ENCODE data around the gene POLR1D. TPM values are rescaled to one million over a fixed set of nuclear protein-coding genes. Genes with fewer than 3 reads are reported as not detected.
A peak's percentile ranks its signal among the peaks of the same experiment; 100 is the strongest.

POLR1D gene, protein sequence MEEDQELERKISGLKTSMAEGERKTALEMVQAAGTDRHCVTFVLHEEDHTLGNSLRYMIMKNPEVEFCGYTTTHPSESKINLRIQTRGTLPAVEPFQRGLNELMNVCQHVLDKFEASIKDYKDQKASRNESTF
- 156 TPM for total RNA-seq

GRCh38 chr13:27621366-27622101 is at the start of gene POLR1D:
POLR1D (plus strand) TSS chr13:27621892; CDS start chr13:27621984, 92 bp downstream.
- H3K4me1 ChIP-seq (ENCODE audit: insufficient read depth, low read length), result peaks cover 40% of the 10 kb centered on the region
- H3K4me3 ChIP-seq (ENCODE audit: low read length), result peak within 1 kb of the TSS; percentile 82
- no peaks in the 10 kb centered on the region for H3K27me3 ChIP-seq (ENCODE audit: insufficient read depth, low read length)
- H3K9me3 ChIP-seq (ENCODE audit: low read depth, low read length), result no peaks in the 10 kb centered on the region

GRCh38 chr13:27572234-27572901 is 49.3 kb upstream of the POLR1D start:
- H3K4me3 ChIP-seq (ENCODE audit: low read length), result no peak overlapping the region
- no peaks in the 10 kb centered on the region for H3K9me3 ChIP-seq (ENCODE audit: low read depth, low read length)
- H3K4me1 ChIP-seq (ENCODE audit: insufficient read depth, low read length), result peaks cover 3% of the 10 kb centered on the region
- no peaks in the 10 kb centered on the region for H3K27me3 ChIP-seq (ENCODE audit: insufficient read depth, low read length)

DNA sequence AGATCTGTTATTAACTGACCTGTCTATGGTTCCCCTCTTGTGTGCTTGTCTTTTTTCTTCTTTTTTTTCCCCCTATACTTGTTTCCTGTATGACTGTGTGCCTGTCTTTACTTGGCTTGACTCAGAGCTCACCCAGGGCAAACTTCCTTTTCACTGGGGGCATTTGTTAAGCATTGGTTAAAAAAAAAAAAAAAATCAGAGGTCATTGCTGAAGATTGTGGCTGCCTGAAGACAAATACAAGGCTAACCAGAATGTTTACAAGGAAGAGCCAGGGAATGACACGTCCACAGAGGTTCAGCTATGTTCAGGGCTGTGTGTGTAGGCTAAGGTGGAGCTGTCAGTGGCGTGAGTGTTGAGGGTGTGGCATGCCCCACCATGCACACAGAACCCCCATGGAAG is 48.4 kb upstream of the POLR1D start:
- Histone ChIP-seq H3K4me3 (ENCODE audit: low read length) (no peak overlapping the region), H3K4me1 (ENCODE audit: insufficient read depth, low read length) (peaks cover 3% of the 10 kb centered on the region), H3K9me3 (ENCODE audit: low read depth, low read length) (no peaks in the 10 kb centered on the region), H3K27me3 (ENCODE audit: insufficient read depth, low read length) (no peaks in the 10 kb centered on the region)

GRCh38 chr13:27574661-27575060 is 47.0 kb upstream of the POLR1D start:
- H3K4me3 ChIP-seq (ENCODE audit: low read length), result no peak overlapping the region
- no peaks in the 10 kb centered on the region for H3K9me3 ChIP-seq (ENCODE audit: low read depth, low read length)
- H3K27me3 ChIP-seq (ENCODE audit: insufficient read depth, low read length), result no peaks in the 10 kb centered on the region
- peaks cover 3% of the 10 kb centered on the region for H3K4me1 ChIP-seq (ENCODE audit: insufficient read depth, low read length)

GRCh38 chr13:27578121-27579030 is 43.3 kb upstream of the POLR1D start:
- no peaks in the 10 kb centered on the region for H3K4me1 ChIP-seq (ENCODE audit: insufficient read depth, low read length)
- no peaks in the 10 kb centered on the region for H3K9me3 ChIP-seq (ENCODE audit: low read depth, low read length)
- no peak overlapping the region for H3K4me3 ChIP-seq (ENCODE audit: low read length)
- no peaks in the 10 kb centered on the region for H3K27me3 ChIP-seq (ENCODE audit: insufficient read depth, low read length)

- no peak overlapping the region for H3K4me3 ChIP-seq (ENCODE audit: low read length)
- peaks cover 14% of the 10 kb centered on the region for H3K4me1 ChIP-seq (ENCODE audit: insufficient read depth, low read length)
- H3K27me3 ChIP-seq (ENCODE audit: insufficient read depth, low read length), result no peaks in the 10 kb centered on the region
- H3K9me3 ChIP-seq (ENCODE audit: low read depth, low read length), result no peaks in the 10 kb centered on the region
Measured at GRCh38 chr13:27583645-27584044, 38.0 kb upstream of the POLR1D start.

DNA sequence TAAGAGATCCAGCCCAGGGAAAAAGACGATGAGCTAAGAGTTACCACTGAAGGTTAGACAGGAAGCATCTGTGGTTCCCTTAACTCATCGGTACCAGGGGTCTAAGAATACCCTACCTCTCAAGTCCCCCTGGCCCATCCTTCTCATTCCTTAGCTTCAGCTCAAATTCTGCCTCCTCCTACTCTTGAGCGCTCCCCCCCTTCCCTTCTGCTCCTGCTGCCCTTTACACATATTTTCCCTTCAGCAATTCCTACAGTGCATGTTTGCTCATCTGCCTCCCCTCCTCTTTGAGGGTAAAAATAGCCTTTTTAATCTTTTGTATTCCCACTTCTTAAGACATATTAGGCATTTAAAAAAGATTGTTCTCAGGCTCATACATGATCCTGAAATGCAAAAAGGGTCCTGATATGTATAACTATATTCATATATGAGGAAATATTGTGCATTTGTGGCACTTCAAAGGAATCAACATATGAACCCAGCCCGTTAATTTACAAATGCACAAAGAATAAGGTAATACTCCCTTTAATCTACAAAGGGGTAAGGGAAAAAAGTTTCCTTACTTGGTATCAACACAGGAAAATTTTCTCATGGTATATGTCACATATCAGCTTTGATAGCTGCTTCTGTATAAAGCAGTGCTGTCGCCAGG is 34.5 kb upstream of the POLR1D start:
- Histone ChIP-seq H3K4me1 (ENCODE audit: insufficient read depth, low read length) (peaks cover 14% of the 10 kb centered on the region), H3K4me3 (ENCODE audit: low read length) (no peak overlapping the region), H3K9me3 (ENCODE audit: low read depth, low read length) (no peaks in the 10 kb centered on the region), H3K27me3 (ENCODE audit: insufficient read depth, low read length) (no peaks in the 10 kb centered on the region)

GRCh38 chr13:27588405-27588804 is 33.3 kb upstream of the POLR1D start:
- peaks cover 23% of the 10 kb centered on the region for H3K4me1 ChIP-seq (ENCODE audit: insufficient read depth, low read length)
- no peaks in the 10 kb centered on the region for H3K9me3 ChIP-seq (ENCODE audit: low read depth, low read length)
- H3K4me3 ChIP-seq (ENCODE audit: low read length), result no peak overlapping the region
- H3K27me3 ChIP-seq (ENCODE audit: insufficient read depth, low read length), result no peaks in the 10 kb centered on the region

GRCh38 chr13:27592865-27593264 is 28.8 kb upstream of the POLR1D start:
- Histone ChIP-seq H3K4me3 (ENCODE audit: low read length) (no peak overlapping the region), H3K9me3 (ENCODE audit: low read depth, low read length) (no peaks in the 10 kb centered on the region), H3K27me3 (ENCODE audit: insufficient read depth, low read length) (no peaks in the 10 kb centered on the region), H3K4me1 (ENCODE audit: insufficient read depth, low read length) (peaks cover 26% of the 10 kb centered on the region)

DNA sequence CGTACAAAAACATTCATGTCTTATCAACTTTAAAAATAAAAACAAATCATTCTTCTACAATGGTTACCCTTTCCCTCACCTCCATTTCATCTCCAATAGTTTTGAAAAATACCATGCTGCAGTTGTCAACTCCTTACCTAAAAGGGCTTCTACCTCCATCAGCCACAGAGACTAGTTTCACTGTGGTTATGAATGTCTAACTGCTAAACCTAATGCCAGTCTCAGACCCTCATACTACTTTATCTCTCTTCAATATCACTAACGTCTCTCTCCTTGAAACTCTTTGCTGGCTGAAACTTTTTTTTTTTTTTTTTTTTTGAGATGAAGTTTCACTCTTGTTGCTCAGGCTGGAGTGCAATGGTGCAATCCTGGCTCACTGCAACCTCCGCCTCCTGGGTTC is 28.4 kb upstream of the POLR1D start:
- no peak overlapping the region for H3K4me3 ChIP-seq (ENCODE audit: low read length)
- no peaks in the 10 kb centered on the region for H3K27me3 ChIP-seq (ENCODE audit: insufficient read depth, low read length)
- no peaks in the 10 kb centered on the region for H3K9me3 ChIP-seq (ENCODE audit: low read depth, low read length)
- peaks cover 26% of the 10 kb centered on the region for H3K4me1 ChIP-seq (ENCODE audit: insufficient read depth, low read length)

- Histone ChIP-seq H3K4me3 (ENCODE audit: low read length) (no peak overlapping the region), H3K27me3 (ENCODE audit: insufficient read depth, low read length) (no peaks in the 10 kb centered on the region), H3K4me1 (ENCODE audit: insufficient read depth, low read length) (peaks cover 26% of the 10 kb centered on the region), H3K9me3 (ENCODE audit: low read depth, low read length) (no peaks in the 10 kb centered on the region)
Measured at GRCh38 chr13:27595055-27595811, 26.5 kb upstream of the POLR1D start.

DNA sequence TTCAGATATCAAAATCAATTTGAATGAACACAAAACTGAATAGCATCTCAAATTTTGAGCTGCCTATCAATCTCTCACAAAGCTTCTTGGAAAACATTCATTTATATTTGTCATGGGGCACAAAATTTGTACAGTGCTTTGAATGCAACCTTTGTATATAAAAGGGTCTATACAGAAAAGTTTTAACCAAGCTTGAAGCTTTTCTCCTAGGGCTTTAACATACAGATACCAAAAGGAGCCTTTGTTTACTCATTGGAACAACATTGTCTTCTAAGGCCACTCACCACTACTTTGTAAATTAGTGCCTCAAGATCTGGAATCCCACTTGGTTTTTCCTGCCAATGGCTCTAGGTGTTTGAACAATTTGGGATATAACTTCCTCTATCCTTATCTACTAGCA is 22.6 kb upstream of the POLR1D start:
- Histone ChIP-seq H3K4me1 (ENCODE audit: insufficient read depth, low read length) (peaks cover 12% of the 10 kb centered on the region), H3K9me3 (ENCODE audit: low read depth, low read length) (no peaks in the 10 kb centered on the region), H3K27me3 (ENCODE audit: insufficient read depth, low read length) (no peaks in the 10 kb centered on the region), H3K4me3 (ENCODE audit: low read length) (no peak overlapping the region)

DNA sequence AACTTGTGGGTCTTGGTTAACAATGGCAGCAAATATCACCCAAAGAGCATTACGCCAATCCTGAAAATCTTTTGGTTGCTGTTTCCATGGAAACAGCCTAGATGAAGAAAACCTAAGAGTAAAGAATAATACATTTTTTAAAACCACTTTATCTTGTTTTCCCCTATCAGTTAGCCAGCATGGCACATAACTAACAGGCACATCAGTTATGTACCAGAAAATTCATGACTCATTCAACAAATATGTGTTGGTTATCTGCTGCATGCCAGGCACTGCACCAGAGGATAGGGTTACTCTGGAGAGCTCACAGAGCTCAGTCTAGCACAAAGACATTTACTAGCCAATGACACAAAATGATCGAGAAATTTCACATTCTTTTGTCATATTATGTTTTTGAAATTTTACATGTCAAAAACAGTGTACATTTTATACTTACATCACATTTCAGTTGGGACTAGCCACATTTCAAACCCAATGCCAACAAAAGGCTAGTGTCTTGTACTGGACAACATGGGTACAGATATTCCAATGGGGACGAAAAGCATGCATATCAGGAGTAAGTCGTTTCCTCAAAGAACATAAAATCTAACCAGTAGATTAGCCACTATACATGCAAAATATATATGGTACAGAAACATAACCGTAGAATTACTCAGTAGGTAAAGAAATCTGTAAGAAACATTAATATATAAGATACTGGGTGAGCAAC is 21.7 kb upstream of the POLR1D start:
- H3K4me3 ChIP-seq (ENCODE audit: low read length), result no peak overlapping the region
- H3K9me3 ChIP-seq (ENCODE audit: low read depth, low read length), result no peaks in the 10 kb centered on the region
- no peaks in the 10 kb centered on the region for H3K27me3 ChIP-seq (ENCODE audit: insufficient read depth, low read length)
- peaks cover 7% of the 10 kb centered on the region for H3K4me1 ChIP-seq (ENCODE audit: insufficient read depth, low read length)

Data from mononuclear cell (primary cell).